Amniotic epithelial cell (primary cell): Measurements from ENCODE around the gene GRK3.
"Not testable (repeated sequence)": the region's sequence is repeated elsewhere in the genome, so short reads cannot be mapped to it uniquely, and the experiment has no call there.

ENCODE experiments used
- DNase-seq: peaks from one replicate; pipeline ENCODE4 v3.0.0-alpha.2; 2010; ENCODE audit warnings: low read depth

Gene GRK3

GRCh38 chr22:25572708-25573171, 8.3 kb downstream of the GRK3 start:
- no peak for DNase-seq

- no peak for DNase-seq
Measured at GRCh38 chr22:25573841-25574240, 9.4 kb downstream of the GRK3 start.

- DNase-seq = no peak
Measured at GRCh38 chr22:25574736-25575135, 10.3 kb downstream of the GRK3 start.

DNA sequence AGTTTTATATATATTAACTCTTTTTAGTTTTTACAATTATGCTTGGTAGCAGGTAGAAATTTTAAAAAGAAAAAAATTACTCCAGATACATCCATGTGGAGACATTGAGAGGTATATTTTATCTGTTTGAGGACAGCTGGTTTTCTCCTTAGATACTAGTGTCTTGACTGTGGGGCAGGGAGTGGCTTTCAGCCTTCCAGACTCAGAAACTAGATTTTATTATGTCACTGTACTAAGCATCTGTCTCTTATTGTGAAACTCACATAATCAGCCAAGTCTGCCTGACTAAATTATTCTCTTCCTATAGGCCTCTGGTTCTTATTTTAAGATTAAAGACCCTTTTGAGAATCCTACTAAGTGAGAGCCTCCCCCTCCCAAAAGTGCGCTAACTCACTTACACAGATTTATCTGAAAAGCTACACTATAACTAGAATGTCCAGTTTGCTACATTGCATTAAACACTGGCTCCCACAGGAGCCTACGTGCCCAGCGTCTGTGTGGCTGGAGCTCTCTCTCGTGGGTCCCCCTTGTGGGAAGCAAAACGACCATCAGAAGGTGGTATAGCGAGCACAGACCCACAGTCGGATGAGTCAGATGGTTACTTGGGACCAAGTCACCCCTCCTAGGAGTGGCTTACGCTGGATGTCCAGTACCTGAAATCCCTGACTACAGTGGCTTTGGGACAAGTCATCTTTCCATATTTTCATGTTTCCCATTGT, 11.4 kb downstream of the GRK3 start:
- DNase-seq = not testable (repeated sequence)

DNA sequence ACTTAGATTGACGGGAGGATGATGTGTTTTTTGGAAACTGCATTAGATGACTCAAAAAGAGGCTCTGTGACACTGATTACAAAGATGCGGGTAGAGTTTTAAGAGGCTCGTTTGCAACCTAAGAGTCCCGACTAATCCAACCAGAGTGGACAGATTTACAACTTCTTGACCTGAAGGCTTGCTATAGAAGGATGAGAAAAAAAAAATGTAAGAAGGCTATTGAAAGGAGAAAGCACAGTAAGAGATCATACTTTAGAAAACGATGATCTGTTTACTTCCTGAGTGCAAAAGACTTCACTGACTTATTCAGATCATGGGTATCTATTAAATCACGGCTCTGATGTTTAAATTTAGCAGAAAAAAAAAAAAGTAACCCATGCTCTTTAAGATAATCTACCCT, 17.0 kb downstream of the GRK3 start:
- DNase-seq = not testable (repeated sequence)

DNA sequence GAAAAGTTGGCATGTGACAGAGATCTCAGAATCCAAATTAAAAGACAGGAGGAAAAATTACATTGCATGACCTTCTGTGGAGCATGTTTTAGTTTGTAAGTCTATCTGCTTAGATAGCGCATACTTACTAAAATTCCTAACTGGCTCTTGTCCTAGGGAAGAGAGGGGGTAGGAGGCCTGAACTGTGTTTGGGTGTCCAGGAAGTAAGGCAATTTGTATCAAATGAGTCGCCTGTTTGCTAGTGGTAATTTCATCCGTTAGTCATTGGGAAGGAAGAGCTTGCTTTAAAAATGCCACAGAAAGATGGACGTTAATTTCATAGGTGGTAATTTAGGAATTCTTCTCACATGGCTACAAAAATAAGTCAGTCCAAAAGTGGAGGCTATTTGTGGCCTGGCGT, 18.5 kb downstream of the GRK3 start:
- DNase-seq = peak; percentile 14

- DNase-seq = peak; percentile 81
Measured at GRCh38 chr22:25584993-25585392, 20.5 kb downstream of the GRK3 start.

GRCh38 chr22:25589664-25590063, 25.2 kb downstream of the GRK3 start:
- DNase-seq = not testable (repeated sequence)

DNA sequence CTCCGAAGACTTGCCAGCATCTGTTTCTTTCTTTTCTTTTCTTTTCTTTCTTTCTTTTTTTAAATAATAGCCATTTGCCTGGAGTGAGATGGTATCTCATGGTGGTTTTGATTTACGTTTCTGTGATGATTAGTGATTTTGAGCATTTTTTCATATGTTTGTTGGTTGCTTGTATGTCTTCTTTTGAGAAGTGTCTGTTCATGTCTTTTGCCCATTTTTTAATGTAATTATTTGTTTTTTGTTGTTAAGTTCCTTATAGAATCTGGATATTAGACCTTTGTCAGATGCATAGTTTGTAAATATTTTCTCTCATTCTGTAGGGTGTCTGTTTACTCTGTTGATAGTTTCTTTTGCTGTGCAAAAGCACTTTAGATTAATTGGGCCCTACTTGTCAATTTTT, 28.8 kb downstream of the GRK3 start:
- not testable (repeated sequence) for DNase-seq

DNA sequence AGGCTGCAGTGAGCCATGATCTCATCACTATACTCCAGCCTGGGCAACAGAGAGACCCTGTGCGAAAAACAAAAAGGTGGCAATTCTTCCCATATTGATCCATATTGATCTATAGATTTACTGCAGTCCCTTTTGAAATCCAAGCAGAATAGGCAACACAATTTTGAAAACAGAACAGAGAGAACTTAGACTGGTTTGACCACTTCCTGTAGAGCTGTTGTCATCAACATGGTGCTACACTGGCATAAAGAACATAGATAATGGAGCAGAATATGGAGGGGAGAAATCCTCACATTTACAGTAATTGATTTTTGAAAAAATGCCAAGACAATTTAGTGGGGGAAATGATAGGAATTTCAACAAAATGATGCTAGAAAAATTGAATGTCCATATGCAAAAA, 34.1 kb downstream of the GRK3 start:
- DNase-seq = no peak

DNA sequence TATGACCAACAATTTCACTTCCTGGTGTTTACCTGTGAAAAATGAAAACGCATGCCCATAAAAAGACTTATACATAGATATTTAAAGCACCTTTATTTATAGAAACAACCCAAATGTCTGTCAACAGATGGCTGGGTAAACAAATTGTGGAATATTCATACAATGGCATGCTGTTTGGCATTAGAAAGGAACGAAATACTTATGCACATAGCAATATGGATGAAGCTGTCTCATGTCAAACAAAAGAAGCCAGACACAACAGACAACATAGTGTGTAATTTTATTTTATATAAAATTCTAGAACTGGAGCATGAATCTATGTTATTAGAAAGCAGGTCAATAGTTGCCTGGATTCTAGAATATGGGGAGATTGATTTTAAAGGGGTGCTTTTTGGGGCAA, 38.0 kb downstream of the GRK3 start:
- no peak for DNase-seq

DNA sequence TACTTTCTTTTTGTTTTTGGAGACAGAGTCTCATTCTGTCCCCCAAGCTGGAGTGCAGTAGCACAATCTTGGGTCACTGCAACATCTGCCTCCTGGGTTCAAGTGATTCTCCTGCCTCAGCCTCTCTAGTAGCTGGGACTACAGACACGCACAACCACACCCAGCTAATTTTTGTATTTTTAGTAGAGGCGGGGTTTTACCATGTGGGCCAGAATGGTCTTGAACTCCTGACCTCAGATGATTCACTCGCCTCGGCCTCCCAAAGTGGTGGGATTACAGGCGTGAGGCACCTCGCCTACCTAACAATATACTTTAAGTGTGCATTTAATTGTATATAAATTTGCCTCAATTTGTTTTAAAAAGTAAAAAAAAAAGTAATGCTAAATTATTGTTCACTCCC, 38.4 kb downstream of the GRK3 start:
- DNase-seq = peak; percentile 8

DNA sequence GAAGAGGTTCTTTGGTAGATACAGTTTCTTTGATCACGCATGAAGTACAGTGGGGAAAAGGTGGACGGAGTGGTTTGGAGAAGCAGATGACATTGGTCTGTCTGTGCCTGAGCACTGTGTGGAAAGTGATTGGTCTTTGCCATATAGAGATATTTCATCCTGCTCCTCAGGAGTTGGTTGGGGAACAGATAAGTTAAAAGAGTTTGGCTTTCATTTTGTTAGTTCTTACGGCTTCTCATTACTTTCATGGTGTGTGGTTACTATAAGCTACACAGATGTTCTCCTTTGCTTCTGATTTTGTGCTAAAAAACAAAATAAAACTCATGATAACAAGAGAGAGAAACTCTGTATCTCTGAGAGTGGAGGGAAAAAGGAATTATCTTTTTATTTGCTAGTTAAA, 40.7 kb downstream of the GRK3 start:
- DNase-seq = not testable (repeated sequence)

- DNase-seq = not testable (repeated sequence)
Measured at GRCh38 chr22:25605565-25605964, 41.1 kb downstream of the GRK3 start.

- not testable (repeated sequence) for DNase-seq
Measured at GRCh38 chr22:25611284-25611683, 46.8 kb downstream of the GRK3 start.

- DNase-seq = not testable (repeated sequence)
Measured at GRCh38 chr22:25613131-25613530, 48.7 kb downstream of the GRK3 start.

GRCh38 chr22:25613558-25613957, 49.1 kb downstream of the GRK3 start:
- DNase-seq = not testable (repeated sequence)

DNA sequence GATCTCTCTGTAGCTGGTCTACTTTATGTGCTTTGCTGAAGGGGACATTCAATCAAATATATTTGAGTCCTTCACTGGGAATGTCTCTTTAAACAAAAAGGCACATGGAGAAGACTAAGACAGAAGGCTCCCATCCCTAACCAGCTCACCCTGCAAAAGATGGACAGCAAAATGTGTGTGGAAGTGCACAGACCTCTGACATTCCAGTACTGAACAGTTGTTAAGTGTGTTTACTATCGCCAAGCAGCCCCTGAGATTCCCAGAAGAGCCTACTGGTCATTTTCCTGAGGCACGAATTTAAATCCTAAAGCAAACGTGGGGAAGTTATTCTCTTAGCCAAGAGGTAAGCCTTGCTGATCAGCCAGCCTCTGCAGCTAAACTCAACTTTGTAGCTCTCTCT, 50.3 kb downstream of the GRK3 start:
- not testable (repeated sequence) for DNase-seq

DNA sequence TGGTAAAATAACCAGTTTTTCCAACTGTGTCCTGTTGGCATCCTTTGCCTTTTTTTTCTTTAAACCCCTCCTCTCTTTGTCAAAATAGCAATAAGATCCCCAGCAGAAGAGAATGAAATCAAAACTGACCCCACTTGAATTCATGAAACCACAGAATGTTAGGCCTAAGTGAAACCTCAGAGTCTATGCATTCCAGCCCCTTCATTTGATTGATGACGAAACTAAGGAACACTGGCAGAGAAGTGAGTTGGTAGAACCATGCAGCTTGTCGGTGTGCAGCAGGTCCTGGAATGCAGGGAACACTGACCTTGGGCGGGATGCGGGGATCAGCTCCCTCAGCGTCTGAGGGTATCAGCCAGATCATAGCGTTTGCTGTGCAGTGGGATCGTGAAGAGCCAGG, 57.5 kb downstream of the GRK3 start:
- peak; percentile 82 for DNase-seq

DNA sequence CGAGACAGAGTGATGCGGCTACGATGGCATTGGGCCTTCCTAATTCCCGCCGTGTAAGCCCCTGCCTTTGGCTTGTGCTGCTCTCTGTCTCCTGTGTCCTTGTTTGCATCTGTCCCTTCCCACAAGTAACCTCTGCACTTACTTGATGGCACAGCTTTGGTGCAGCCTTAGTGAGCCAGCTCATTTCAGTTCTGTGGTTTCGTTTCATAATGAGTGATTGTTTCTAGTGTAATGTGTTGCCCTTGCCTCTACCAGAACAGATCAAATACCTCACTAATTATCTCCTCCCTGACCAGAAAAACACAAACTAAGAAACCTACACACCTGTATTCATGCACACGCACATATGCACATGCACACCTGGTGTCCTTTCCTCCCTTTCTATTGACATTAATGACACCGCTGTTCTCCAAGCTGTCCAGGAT, 58.8 kb downstream of the GRK3 start:
- DNase-seq = peak; percentile 10

DNA sequence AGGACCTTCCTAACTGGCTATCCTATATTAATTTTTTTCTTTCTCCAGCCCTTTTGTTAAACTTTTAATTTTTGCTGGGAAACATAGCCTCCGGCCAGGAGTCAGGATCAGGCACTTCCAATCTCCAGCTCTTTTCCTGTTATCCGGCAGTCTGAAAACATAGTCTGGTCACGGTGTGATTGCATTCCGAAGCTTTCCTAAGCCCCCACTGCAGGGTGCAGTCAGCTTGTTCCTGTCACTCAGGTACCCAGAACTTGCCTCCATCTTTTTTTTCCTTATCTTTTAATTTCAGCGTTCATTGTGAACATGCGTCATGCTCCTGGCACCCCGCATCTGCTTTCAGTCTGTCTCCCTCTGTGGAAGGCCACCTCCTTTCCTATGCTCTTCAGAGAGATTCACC, 59.4 kb downstream of the GRK3 start:
- DNase-seq = no peak

DNA sequence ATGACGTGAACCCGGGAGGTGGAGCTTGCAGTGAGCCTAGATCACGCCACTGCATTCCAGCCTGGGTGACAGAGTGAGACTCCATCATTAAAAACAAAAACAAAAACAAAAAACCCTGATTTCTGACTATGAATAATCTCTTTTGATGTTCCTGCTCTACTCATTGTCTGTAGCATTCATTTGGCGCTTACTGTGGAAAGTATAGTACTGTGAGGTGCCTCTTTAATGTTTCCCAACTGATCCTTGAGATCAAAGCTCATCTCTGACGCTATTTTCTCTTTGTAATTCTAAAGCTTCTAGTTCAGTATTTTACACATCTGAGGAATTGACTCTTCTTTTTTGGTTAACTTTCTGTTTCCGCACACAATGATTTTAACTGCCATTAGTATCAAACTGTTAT, 60.0 kb downstream of the GRK3 start:
- DNase-seq = no peak

- not testable (repeated sequence) for DNase-seq
Measured at GRCh38 chr22:25625747-25626623, 61.5 kb downstream of the GRK3 start.
